Effector memory CD4-positive, alpha-beta T cell (primary cell): ENCODE measurements around the gene ATP6V0E2.

Experiments used
- DNase-seq, 3 donors: peaks; one replicate each; pipeline ENCODE4 v3.0.0-alpha.2; 2020
- H3K27ac ChIP-seq: 2 replicates; pipeline ENCODE4 v1.7.0; 2013; ENCODE audit warnings: mild to moderate bottlenecking, low read length, moderate library complexity; ENCODE audit not compliant: insufficient read depth, poor library complexity, severe bottlenecking
- H3K27me3 ChIP-seq: replicated peaks from 2 replicates; pipeline ENCODE4 v1.7.0; 2013; ENCODE audit warnings: mild to moderate bottlenecking, low read length; ENCODE audit not compliant: insufficient read depth, control insufficient read depth, poor library complexity, severe bottlenecking
- H3K36me3 ChIP-seq: 2 replicates; pipeline ENCODE4 v1.7.0; 2013; ENCODE audit warnings: mild to moderate bottlenecking, low read length, moderate library complexity; ENCODE audit not compliant: control insufficient read depth, insufficient read depth
- H3K4me1 ChIP-seq: 2 replicates; pipeline ENCODE4 v1.7.0; 2013; ENCODE audit warnings: low read length, mild to moderate bottlenecking; ENCODE audit not compliant: control insufficient read depth, insufficient read depth, poor library complexity, severe bottlenecking
- H3K4me3 ChIP-seq: 2 replicates; pipeline ENCODE4 v1.7.0; 2013; ENCODE audit warnings: low read length, low read depth, mild to moderate bottlenecking; ENCODE audit not compliant: insufficient read depth, poor library complexity, severe bottlenecking
- H3K9me3 ChIP-seq: 2 replicates; pipeline ENCODE4 v1.7.0; 2013; ENCODE audit warnings: mild to moderate bottlenecking, low read length, moderate library complexity; ENCODE audit not compliant: control insufficient read depth

ATP6V0E2 gene

GRCh38 chr7:149869867-149870266 lies 3.9 kb upstream of the ATP6V0E2 start:
- H3K36me3 ChIP-seq, result no peaks in the 10 kb centered on the region
- peak overlapping the region; percentile 14 for H3K4me3 ChIP-seq
- H3K27ac ChIP-seq, result peak overlapping the region; percentile 77
- H3K27me3 ChIP-seq, result no peaks in the 10 kb centered on the region
- H3K4me1 ChIP-seq, result peaks cover 88% of the 10 kb centered on the region
- H3K9me3 ChIP-seq, result no peaks in the 10 kb centered on the region
- peak in 1 of 3 donors; percentile 41 for DNase-seq

DNA sequence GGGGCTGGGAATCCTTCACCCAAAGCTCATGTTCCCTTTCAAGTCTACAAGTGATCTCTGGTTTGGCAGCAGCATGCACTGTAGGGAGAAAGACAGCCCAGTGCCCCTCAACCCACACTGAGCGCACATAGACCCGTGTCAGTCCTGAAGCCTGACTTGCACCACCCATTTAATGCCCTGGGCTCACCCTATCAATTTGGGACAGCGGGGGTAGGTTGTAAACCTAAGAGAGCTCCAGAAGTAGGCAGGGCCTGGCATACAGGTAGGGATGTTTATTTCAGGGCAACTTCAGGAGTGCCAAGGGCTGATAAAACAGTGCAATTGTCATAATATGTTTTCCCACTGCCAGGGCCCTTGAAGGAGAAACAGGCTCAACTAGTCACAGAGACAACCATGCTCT lies 3.5 kb upstream of the ATP6V0E2 start:
- no peaks in the 10 kb centered on the region for H3K9me3 ChIP-seq
- H3K4me3 ChIP-seq, result peak overlapping the region; percentile 14
- H3K36me3 ChIP-seq, result no peaks in the 10 kb centered on the region
- no peak for DNase-seq
- no peaks in the 10 kb centered on the region for H3K27me3 ChIP-seq
- H3K4me1 ChIP-seq, result peaks cover 88% of the 10 kb centered on the region
- H3K27ac ChIP-seq, result peak overlapping the region; percentile 77

DNA sequence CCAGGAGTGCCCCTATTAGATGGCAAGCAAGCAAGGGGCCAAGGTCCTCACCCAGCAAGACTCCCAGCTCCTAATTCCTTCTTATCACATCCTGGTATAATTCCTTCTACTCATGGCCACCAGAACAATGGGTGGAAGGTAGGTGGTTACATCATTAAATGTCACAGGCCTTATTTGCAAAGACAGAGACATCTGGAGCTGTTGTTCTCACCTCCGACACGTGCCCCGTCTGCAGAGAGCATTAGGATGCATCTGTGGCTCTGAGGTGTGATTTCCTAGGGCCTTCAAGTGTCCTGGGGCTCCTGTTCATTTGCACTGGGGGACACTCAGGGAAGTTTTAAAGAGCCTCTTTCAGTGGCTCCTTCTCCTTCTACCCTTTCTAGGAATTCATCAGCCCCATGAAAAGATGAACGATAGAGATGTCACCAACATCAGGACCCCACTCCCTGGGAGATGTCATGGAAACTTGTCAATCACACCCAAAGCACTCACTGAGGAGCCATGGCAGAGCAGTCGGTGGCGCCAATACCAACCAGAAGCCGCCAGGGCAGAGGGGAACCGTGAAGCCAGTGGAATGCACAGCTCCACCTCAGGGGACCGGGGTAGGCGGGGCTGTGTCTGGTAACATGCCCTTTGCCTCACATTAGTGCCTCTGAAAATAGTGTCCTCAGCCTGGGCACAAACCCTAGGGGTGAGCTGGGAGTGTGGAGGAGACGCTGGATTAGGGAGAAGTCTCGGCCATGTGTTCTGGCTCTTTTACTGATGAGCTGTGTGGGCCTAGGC lies 2.9 kb upstream of the ATP6V0E2 start:
- peaks cover 82% of the 10 kb centered on the region for H3K4me1 ChIP-seq
- H3K27ac ChIP-seq, result peak overlapping the region; percentile 77

DNA sequence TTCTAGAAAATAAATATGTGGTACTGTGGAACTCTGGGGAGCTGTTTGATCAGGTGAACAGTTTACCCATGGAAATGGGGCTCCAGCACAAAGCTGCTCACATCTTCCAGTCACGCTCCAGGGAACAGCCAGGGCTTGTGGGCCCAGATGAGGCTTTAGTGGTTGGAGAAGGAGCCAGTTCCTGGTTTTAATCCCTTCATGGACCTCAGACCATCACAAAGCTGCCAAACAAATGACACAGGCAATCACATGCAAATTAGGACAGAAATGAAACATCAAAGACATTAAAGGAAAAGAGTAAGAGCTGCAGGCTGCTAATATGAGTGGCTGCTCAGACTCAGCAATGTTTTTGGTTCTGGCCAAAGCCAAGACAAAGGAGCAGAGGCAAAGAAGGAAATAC lies 2.2 kb upstream of the ATP6V0E2 start:
- Histone ChIP-seq H3K27me3 (no peaks in the 10 kb centered on the region), H3K36me3 (no peaks in the 10 kb centered on the region), H3K4me1 (peaks cover 76% of the 10 kb centered on the region), H3K4me3 (no peak overlapping the region), H3K27ac (peak overlapping the region; percentile 77), H3K9me3 (no peaks in the 10 kb centered on the region)
- no peak for DNase-seq

More for the DNA sequence above, 2.9 kb upstream of the ATP6V0E2 start:
- Histone ChIP-seq H3K36me3 (no peaks in the 10 kb centered on the region), H3K9me3 (no peaks in the 10 kb centered on the region), H3K4me3 (no peak overlapping the region), H3K27me3 (no peaks in the 10 kb centered on the region)
- DNase-seq, result no peak

DNA sequence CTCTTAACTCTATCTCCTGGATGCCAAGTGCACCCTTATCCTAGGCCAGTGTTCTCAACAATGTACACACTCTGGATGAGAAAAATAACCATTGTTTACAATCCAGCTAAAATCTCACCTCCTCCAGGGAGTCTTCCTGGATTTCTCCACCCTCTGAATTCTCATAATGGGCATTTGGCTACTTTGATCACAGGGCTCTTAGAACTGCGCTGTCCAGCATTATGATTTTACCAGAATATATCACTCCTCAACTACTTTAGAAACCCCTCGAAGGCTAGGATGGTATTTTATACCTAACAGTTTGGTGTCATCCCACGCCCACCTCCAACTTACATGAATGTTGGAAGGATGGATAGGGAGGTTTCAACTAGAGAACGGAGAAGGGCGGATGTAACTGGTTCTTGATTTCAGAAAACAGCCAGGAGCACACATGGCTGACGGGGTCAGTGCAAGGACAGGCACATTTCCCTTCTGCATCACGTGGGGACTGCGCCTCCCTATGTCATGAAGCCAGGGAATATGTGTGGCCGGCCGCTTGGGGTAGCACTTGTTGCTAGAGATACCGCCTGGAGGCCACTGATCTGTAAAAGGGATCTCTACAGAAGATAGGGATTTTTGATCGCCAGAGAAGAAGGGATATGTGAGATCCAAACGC lies 1.2 kb upstream of the ATP6V0E2 start:
- Histone ChIP-seq H3K4me3 (peak overlapping the region; percentile 88), H3K27ac (peak overlapping the region; percentile 77)

DNA sequence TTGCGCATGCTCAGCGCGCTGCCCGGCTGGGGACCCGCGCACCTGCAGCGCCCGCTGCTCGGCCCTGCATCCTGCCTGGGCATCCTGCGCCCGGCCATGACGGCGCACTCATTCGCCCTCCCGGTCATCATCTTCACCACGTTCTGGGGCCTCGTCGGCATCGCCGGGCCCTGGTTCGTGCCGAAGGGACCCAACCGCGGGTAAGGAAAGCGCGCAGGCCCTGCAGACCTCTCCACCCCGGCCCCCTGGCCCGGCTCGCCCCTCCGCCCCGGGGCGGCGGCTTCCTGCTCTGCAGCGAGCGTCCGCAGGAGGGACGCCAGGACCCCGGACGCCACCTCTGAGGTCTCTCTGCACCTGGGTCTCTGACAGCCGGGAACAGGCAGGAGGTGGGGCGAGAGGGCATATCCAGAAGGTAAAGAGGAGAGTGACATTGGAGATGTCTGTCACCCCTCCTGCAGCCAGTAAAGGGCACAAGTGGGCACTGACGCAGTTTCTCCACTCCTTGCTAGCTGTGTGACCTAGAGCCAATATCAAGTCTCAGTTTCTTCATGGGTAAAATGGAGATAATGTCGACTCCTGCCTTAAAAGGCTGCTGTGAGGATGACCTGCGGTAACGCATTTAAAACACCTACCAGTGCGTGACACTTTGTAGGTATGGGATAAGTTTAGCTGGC lies 338 bp downstream of the ATP6V0E2 start:
- Histone ChIP-seq H3K36me3 (peaks cover 11% of the 10 kb centered on the region), H3K4me3 (peak overlapping the region; percentile 88), H3K27ac (peak overlapping the region; percentile 77), H3K4me1 (peaks cover 50% of the 10 kb centered on the region), H3K9me3 (no peaks in the 10 kb centered on the region), H3K27me3 (no peaks in the 10 kb centered on the region)
- DNase-seq, result no peak

More for the DNA sequence above, 1.2 kb upstream of the ATP6V0E2 start:
- Histone ChIP-seq H3K9me3 (no peaks in the 10 kb centered on the region), H3K36me3 (peaks cover 3% of the 10 kb centered on the region), H3K27me3 (no peaks in the 10 kb centered on the region), H3K4me1 (peaks cover 66% of the 10 kb centered on the region)
- DNase-seq, result no peak

DNA sequence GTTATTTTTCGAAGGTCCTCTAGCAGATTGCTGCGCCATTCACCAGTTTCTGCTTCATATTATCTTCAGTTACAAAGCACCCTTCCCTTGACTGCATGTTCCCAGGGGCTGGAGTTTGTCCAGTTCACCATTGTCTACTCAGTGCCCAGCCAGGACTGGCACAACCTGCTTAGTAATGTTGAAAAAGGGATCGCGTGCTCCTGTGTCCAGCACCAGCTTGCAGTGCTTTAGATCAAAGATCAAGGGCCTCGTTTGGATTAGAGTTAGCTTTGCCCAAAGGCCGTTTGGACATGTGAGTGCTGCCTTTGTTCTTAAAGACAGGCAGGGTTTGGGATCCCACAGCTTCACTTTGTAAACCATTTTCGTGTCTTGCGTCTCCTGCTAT lies 867 bp downstream of the ATP6V0E2 start:
- peak overlapping the region; percentile 88 for H3K4me3 ChIP-seq
- peaks cover 16% of the 10 kb centered on the region for H3K36me3 ChIP-seq
- no peaks in the 10 kb centered on the region for H3K9me3 ChIP-seq
- H3K27me3 ChIP-seq, result no peaks in the 10 kb centered on the region
- peaks cover 45% of the 10 kb centered on the region for H3K4me1 ChIP-seq
- H3K27ac ChIP-seq, result no peak overlapping the region
- no peak for DNase-seq

GRCh38 chr7:149875396-149875795 lies 1.6 kb downstream of the ATP6V0E2 start:
- H3K36me3 ChIP-seq, result peaks cover 24% of the 10 kb centered on the region
- DNase-seq, result no peak
- H3K4me3 ChIP-seq, result peak overlapping the region; percentile 23
- H3K9me3 ChIP-seq, result no peaks in the 10 kb centered on the region
- peaks cover 37% of the 10 kb centered on the region for H3K4me1 ChIP-seq
- H3K27ac ChIP-seq, result no peak overlapping the region
- no peaks in the 10 kb centered on the region for H3K27me3 ChIP-seq

DNA sequence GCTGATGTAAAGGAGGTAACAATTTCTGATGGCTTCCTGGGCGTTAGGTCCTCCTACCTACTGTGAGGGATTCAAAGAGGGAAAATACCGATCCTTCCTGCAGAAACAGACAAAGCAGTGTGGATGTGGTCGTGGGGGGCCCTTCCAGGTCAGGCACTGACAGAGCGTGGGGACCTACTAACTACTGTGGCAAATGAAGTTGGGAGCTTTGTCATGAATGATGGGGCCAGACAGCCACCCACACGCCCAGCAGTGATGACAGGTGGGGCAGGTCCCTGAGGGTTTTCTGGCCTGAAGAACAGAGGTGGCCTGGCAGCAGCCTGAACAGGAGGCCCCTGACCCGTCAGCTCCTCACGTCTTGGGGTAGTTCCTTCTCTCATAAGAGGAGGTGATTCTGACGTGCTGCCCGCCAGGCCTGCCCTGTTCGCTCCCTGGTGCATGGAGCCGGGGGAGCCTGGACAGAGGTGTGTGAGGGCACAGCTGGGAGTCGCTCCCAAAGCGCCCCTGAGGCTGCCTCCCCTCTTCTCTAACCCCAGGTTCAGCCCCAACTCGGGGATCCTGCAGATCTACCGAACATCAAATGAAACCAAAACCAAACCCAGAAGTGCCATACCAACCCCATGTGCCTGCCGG lies 4.2 kb downstream of the ATP6V0E2 start:
- no peaks in the 10 kb centered on the region for H3K9me3 ChIP-seq
- H3K27me3 ChIP-seq, result no peaks in the 10 kb centered on the region
- peaks cover 25% of the 10 kb centered on the region for H3K36me3 ChIP-seq
- peaks cover 12% of the 10 kb centered on the region for H3K4me1 ChIP-seq
- no peak overlapping the region for H3K4me3 ChIP-seq
- no peak overlapping the region for H3K27ac ChIP-seq
- no peak for DNase-seq
